Endothelial cell of hepatic sinusoid (primary cell): ENCODE measurements around the gene PLAC8L1.

Experiments used
- in situ Hi-C: cut with HindIII; loops from 2 replicates; pipeline ENCODE4 v1.10.0; 2017; ENCODE audit warnings: low sequenced_read_pairs

Gene PLAC8L1

DNA sequence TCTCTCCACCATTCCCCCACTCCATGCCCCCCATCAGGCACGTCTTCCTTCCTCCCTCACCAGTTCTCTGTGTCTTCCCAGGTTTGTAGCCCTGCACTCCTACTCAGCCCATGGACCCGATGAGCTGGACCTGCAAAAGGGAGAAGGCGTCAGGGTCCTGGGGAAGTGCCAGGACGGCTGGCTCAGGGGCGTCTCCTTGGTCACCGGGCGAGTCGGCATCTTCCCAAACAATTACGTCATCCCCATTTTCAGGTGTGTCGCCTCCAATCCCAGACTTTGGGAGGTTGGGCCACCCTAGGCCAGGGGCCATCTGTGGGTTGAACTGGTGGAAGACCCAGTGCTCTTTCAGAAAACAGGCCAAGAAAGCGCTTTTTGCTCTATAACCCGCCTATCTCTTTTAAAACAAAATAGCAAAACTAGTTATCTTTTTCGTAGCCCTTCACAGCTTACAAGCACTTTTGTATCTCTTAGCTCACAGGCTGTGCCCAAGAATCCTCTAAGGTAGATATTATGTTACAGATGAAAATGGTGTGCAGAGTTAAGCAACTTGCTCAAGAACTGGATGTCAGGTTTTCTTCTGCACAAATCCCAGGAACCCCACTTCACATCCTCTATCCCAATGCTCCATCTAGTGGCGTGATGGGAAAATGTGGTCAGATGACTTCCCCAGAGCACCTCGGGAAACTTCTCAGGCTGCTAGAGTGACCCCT is 56.2 kb downstream of the PLAC8L1 start:
- in situ Hi-C loops: no loop called here

DNA sequence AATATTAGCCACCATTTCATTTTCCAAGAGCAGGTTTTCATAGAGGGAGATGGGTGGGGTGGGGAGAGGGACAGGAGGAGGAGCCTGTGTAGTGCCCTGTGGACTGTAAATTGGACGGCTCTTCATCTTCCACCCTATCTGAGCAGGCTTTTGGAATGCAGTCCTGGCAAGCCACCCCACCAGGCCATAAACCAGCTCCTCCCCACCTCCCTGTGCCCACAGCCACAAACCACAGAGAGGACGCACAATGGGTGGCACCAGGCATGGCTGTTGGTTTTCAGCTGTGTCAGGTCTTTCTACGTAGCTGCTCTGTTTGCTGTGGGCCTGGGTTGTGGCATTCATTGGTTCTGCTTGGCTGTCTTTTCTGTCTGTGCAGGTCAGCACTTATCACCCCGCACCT is 58.0 kb downstream of the PLAC8L1 start:
- in situ Hi-C loops: no loop called here

DNA sequence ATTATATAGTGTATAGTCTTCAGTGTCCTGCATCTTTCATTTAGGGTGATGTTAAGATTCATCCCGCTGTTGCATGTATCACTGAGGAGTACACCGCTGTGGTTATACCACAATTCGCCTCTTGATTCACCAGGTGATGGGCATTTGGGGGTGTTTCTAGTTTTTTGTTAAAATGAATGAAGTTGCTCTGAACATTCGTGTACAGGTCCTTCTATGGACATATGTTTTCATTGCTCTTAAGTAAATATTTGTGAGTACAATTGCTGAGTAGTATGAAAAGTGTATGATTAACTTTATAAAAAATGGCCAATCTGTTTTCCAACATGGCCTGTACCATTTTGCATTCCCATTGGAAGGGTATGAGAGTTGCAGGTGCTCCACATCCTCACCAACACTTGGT is 61.7 kb downstream of the PLAC8L1 start:
- in situ Hi-C loops: no loop called here

DNA sequence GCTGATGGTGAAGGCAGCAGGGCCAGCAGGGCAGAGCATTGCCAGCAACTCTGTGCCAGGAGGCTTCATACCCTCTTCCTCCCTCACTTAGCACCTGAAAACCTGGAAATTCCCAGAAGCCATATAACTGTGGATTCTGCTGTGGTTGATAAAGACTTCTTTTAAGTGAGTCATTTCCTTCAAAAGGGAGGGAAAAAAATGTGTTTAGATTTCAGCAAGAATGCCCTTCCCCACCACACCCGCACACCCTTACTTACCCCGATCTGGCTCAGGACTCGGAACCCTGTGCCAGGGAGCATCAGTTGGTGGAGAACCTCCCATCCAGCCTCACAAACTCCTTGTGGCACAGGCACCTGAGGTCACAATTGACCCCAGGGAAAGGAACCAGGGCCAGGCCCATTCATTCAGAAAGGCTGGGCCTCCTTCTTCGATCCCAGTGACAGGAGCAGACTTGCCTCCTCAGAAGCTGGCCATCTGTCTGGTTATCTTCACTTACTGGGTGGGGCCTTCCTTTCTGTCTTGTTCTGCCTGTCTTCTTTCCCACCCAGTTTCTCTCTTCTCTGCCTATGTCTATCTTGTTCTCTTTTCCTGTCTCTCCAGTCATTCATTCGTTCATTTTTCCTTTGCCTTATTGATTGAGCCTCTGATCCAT is 62.6 kb downstream of the PLAC8L1 start:
- in situ Hi-C loops: no loop called here

DNA sequence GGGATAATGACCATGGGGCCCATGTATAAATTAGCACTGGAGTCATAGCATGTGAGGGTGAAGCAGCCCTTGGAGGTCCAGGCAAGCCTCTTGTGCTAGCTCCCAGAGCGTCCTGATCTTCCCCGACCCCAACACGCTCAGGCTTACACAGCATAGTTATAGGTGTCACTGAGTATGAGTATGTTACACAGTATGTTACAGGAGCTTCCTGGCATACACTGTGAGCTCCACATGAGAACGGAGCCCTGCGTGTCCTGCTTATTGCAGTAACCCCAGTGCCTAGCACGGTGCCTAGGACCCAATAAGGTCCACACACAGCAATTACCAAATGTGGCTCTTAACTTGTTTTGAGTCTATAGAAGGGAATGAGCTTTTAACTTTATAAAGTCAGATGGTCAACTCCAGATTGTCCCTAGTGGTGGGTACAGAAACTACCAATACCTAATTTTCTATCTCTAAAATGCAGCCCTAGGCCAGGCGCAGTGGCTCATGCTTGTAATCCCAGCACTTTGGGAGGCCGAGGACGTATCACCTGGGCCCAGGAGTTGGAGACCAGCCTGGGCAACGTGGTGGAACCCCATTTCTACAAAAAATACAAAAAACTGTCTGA is 64.1 kb downstream of the PLAC8L1 start:
- in situ Hi-C loops: no loop called here

DNA sequence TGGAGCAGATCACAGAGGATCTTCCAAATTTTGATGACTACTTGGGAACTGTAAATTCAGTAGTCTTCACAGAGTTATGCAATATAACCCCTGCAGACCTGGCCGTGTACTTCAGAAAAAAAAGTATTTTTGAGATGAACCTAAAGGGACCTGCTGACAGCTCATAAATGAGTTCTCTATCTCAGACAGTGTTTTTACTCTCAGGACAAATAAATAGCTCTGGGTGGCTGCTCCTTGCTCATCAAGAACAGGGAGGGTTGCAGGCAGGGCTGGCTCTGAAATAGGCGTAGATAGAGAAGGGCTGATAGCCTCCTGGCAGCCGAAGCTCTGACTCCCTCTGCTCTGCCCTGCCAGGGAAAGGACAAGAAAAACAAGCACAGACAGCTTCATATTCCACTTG is 64.8 kb downstream of the PLAC8L1 start:
- in situ Hi-C loops: no loop called here

DNA sequence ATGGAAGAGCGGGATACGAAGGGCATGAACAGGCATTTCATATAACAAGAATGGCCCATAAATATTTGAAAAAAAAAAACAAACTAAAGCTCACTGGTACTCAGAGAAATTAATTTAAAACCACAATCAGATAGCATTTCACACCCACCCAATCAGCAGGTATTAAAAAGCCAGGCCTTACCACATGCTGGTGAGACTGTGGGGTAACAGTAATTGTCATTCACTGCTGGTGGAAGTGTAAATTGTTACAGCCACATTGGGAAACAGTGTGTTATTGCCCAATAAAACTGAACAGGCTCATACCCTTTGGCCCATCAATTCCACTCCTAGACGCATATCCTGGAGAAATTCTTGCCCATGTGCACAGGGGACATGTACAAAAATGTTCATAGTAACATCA is 66.0 kb downstream of the PLAC8L1 start:
- in situ Hi-C loops: no loop called here

DNA sequence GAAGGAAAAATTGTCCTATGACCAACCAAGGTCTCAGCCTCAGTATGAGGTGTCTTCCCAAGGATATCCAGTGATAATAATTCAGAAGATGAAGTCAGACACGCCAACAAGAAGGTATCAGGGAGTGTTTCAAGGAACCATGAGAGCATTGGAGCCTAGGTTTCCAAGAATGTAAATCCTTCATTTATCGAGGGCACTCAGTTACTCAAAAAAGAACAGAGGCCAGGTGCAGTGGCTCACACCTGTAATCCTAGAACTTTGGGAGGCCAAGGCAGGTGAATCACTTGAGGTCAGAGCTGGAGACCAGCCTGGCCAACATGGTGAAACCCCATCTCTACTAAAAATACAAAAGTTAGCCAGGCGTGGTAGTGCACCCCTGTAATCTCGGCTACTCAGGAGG is 70.8 kb downstream of the PLAC8L1 start:
- in situ Hi-C loops: no loop called here
